ENCODE results near the gene STOX2. TPM values are rescaled to one million over a fixed set of nuclear protein-coding genes. Genes with fewer than 3 reads are reported as not detected.

Gene STOX2
- total RNA-seq, 2 experiments from 2014 or later, result not detected

DNA sequence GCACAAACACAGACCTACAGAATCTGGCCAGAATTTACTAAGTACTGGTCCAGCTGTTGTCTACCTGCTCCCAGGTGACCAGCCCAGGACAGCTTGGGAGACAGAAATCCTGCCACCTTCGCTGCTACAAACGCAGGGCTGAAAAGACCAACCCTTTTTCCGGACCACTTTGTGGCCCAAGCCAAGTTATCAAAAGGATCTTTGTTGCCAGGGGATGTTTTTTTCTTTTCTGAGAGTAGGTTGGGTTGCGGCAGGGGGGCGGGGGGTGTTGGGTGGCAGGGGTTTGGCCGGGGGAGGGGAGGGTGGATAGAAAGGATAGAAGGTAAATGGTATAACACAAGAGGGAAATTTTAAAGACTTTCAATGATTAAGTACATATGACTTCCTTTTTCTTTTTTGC is 63.4 kb downstream of the STOX2 start:
- no peak for ATAC-seq
- H3K4me3 Mint-ChIP-seq, result no peak overlapping the region
- no peak for DNase-seq
- POLR2A ChIA-PET, result no interaction called here
- H3K27me3 Mint-ChIP-seq, result peaks cover 19% of the 10 kb centered on the region
- intact Hi-C loops (cut with micrococcal nuclease), result no loop called here
- TF ChIP-seq, protein P1, sequence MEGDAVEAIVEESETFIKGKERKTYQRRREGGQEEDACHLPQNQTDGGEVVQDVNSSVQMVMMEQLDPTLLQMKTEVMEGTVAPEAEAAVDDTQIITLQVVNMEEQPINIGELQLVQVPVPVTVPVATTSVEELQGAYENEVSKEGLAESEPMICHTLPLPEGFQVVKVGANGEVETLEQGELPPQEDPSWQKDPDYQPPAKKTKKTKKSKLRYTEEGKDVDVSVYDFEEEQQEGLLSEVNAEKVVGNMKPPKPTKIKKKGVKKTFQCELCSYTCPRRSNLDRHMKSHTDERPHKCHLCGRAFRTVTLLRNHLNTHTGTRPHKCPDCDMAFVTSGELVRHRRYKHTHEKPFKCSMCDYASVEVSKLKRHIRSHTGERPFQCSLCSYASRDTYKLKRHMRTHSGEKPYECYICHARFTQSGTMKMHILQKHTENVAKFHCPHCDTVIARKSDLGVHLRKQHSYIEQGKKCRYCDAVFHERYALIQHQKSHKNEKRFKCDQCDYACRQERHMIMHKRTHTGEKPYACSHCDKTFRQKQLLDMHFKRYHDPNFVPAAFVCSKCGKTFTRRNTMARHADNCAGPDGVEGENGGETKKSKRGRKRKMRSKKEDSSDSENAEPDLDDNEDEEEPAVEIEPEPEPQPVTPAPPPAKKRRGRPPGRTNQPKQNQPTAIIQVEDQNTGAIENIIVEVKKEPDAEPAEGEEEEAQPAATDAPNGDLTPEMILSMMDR (IDR thresholded peaks at IDR 0.05), result no peak
- no peak overlapping the region for H3K27ac Mint-ChIP-seq
- no peaks in the 10 kb centered on the region for H3K36me3 Mint-ChIP-seq (ENCODE audit: low read depth)
- CTCF ChIA-PET, result no interaction called here
- no peaks in the 10 kb centered on the region for H3K4me1 Mint-ChIP-seq (ENCODE audit: low read depth)
- H3K9me3 Mint-ChIP-seq, result peaks cover 4% of the 10 kb centered on the region

DNA sequence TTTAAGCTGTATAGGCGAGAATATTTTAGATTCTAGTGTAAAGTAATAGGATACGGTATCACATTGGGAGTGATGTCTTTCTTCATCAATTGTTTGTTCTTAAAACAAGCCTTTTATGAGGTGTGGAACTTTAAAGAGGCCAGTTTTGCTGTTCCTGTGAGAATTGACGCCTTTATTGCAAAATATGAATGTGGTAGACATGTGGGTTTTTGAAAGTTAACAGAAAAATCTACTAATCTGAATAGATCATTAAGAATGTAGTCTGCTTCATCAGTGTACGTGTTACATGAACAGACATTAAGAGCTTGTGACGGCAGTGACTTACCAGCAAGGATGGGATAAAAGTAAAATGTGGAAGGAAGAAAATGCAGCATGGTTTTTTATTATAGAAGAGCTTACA is 63.8 kb downstream of the STOX2 start:
- ATAC-seq (no peak), DNase-seq (no peak)
- Mint-ChIP-seq H3K36me3 (ENCODE audit: low read depth) (no peaks in the 10 kb centered on the region), H3K27me3 (peaks cover 19% of the 10 kb centered on the region), H3K4me3 (no peak overlapping the region), H3K9me3 (peaks cover 4% of the 10 kb centered on the region), H3K4me1 (ENCODE audit: low read depth) (no peaks in the 10 kb centered on the region), H3K27ac (no peak overlapping the region)
- POLR2A ChIA-PET, result no interaction called here
- intact Hi-C loops (cut with micrococcal nuclease), result no loop called here
- CTCF ChIA-PET, result no interaction called here
- TF ChIP-seq, protein P1 (IDR thresholded peaks at IDR 0.05), result no peak

DNA sequence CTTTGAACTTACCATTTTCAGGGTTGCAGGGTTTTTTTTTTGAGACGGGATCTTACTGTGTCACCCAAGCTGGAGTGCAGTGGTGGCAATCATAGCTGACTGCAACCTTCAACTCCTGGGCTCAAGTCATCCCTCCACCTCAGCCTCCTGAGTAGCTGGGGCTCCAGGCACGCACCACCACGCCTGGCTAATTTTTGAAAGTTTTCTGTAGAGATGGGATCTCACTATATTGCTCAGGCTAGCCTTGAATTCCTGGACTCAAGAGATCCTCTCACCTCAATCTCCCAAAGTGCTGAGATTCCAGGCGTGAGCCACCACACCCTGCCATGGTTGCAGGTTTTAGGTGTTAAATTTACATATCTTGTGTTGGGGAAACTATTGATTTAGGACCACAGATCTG is 64.5 kb downstream of the STOX2 start:
- CTCF ChIA-PET, result no interaction called here
- no peak overlapping the region for H3K27ac Mint-ChIP-seq
- ATAC-seq, result no peak

DNA sequence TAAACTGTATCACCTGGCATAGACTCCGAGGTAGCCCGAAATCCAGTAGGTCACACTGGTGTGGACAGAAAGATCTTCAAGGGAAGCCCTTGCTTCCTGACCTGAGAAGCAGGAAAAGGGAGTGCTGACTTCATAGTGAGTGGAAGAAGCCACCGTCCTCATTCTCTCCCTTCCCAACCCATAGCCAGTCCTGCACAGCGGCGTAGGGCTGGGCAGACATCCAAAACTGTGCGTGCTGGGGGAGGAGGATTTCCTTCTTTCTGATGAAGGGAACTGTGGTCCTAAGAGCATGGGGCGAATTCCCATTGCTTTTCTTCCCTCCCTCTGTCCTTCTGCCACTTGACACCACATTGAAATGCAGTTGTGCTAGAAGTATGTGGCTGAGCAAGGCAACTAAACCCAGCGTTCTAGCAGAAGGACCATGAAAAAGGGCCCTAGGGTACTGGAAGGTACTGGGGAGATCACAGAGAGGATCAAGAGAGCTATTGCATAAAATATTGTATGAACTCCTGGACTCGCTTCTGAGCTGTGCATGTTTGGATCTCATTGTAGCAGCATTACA is 66.9 kb downstream of the STOX2 start:
- Mint-ChIP-seq H3K27ac (no peak overlapping the region), H3K36me3 (ENCODE audit: low read depth) (no peaks in the 10 kb centered on the region), H3K27me3 (peaks cover 3% of the 10 kb centered on the region), H3K9me3 (peaks cover 11% of the 10 kb centered on the region), H3K4me1 (ENCODE audit: low read depth) (no peaks in the 10 kb centered on the region), H3K4me3 (no peak overlapping the region)
- intact Hi-C loops (cut with micrococcal nuclease), result no loop called here
- ChIA-PET POLR2A (interaction anchor here (1.1 kb wide), 1 partner anchor 12 kb away, joined by 5 read pairs; no protein-coding TSS in a partner anchor), CTCF (no interaction called here)
- TF ChIP-seq, protein P1 (IDR thresholded peaks at IDR 0.05), result no peak
- no peak for ATAC-seq
- DNase-seq, result no peak

More for the DNA sequence above, 64.5 kb downstream of the STOX2 start:
- TF ChIP-seq, protein P1 (IDR thresholded peaks at IDR 0.05), result no peak
- intact Hi-C loops (cut with micrococcal nuclease), result no loop called here
- no peak for DNase-seq
- Mint-ChIP-seq H3K27me3 (peaks cover 16% of the 10 kb centered on the region), H3K9me3 (peaks cover 8% of the 10 kb centered on the region), H3K4me1 (ENCODE audit: low read depth) (no peaks in the 10 kb centered on the region), H3K4me3 (no peak overlapping the region), H3K36me3 (ENCODE audit: low read depth) (no peaks in the 10 kb centered on the region)
- POLR2A ChIA-PET, result no interaction called here

DNA sequence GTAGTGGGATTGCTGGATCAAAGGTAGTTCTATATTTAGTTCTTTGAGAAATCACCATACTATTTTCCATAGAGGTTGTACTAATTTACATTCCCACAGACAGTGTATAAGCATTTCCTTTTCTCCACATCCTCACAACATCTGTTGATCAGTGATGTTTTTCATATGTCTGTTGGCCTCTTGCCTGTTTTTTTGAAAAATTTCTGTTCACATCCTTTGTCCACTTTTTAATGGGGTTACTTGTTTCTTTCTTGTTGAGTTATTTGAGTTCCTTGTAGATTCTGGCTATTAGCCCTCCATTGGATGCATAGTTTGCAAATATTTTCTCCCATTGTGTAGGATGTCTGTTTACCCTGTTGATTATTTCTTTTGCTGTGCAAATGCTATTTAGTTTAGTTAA is 72.6 kb downstream of the STOX2 start:
- TF ChIP-seq, protein P1 (IDR thresholded peaks at IDR 0.05), result no peak
- ATAC-seq (no peak), DNase-seq (no peak)
- CTCF ChIA-PET, result no interaction called here
- Mint-ChIP-seq H3K36me3 (ENCODE audit: low read depth) (no peaks in the 10 kb centered on the region), H3K9me3 (peaks cover 11% of the 10 kb centered on the region), H3K27me3 (no peaks in the 10 kb centered on the region), H3K27ac (no peak overlapping the region), H3K4me1 (ENCODE audit: low read depth) (no peaks in the 10 kb centered on the region), H3K4me3 (no peak overlapping the region)
- intact Hi-C loops (cut with micrococcal nuclease), result no loop called here
- POLR2A ChIA-PET, result no interaction called here

All from activated CD8-positive, alpha-beta T cell treated with anti-CD3 and anti-CD28 coated beads for 36 hours (primary cell).